Naive thymus-derived CD8-positive, alpha-beta T cell (primary cell): Measurements from ENCODE around the gene STX12. TPM values are rescaled to one million over a fixed set of nuclear protein-coding genes. Genes with fewer than 3 reads are reported as not detected.

Experiments used
- ATAC-seq, 2 donors: fragments of 150-1000 bp; cut with Tn5 transposase in 1 of 2; sonication (Bioruptor Pico), chemical (Tn5 transposase) in 1 of 2; 1 replicate in 1 of 2; 2 replicates in 1 of 2; pipeline ENCODE4 v1.10.0; 2021; ENCODE audit warnings: mild to moderate bottlenecking in 2 of 2, moderate library complexity in 2 of 2
- POLR2A ChIA-PET: fragments of 350-600 bp; sonication (Branson Sonifier 250); formaldehyde crosslinking; loops from one replicate; lab custom pipeline; 2021; ENCODE audit warnings: antibody characterized with exemption; lab: Charles Lee
- DNase-seq, 10 donors: peaks; one replicate each; pipeline versions ENCODE4 v3.0.0 to v3.0.0-alpha.2; 2020 to 2022
- H3K27ac Mint-ChIP-seq, 10 donors: one replicate each; pipeline ENCODE4 v1.8.0; 2020 to 2022; ENCODE audit warnings: mild to moderate bottlenecking in 10 of 10, mixed read lengths in 10 of 10, moderate library complexity in 4 of 10, inconsistent platforms in 1 of 10
- H3K27me3 Mint-ChIP-seq, 5 donors: one replicate each; pipeline ENCODE4 v1.8.0; 2021 to 2022; ENCODE audit warnings: mixed read lengths in 5 of 5
- H3K36me3 Mint-ChIP-seq, 3 donors: one replicate each; pipeline ENCODE4 v1.8.0; 2020 to 2022; ENCODE audit warnings: mixed read lengths in 3 of 3, mild to moderate bottlenecking in 2 of 3, inconsistent platforms in 1 of 3
- H3K4me1 Mint-ChIP-seq, 4 donors: one replicate each; pipeline ENCODE4 v1.8.0; 2021 to 2022; ENCODE audit warnings: mixed read lengths in 4 of 4
- H3K4me3 Mint-ChIP-seq, 10 donors: one replicate each; pipeline ENCODE4 v1.8.0; 2020 to 2022; ENCODE audit warnings: mild to moderate bottlenecking in 10 of 10, mixed read lengths in 10 of 10, moderate library complexity in 6 of 10, inconsistent platforms in 1 of 10
- H3K9me3 Mint-ChIP-seq, 9 donors: one replicate each; pipeline ENCODE4 v1.8.0; 2020 to 2022; ENCODE audit warnings: mixed read lengths in 9 of 9, mild to moderate bottlenecking in 3 of 9, inconsistent platforms in 1 of 9, moderate library complexity in 1 of 9
- polyA plus RNA-seq, 3 donors: library from polyadenylated mRNA; unstranded; fragments of 300-500 nt; fragmentation: Illumina TruSeq; gene quantifications; one replicate each; pipeline ENCODE4 v1.2.3, GENCODE V29; 2021
- total RNA-seq, 8 experiments: library from RNA in 2 of 8; stranded (reverse) in 2 of 8; gene quantifications; one replicate each; pipeline ENCODE4 v1.2.3 and lab custom pipeline; 2021 to 2026

Gene STX12
- total RNA-seq (10 to 100 TPM; 23.7 to 26.5 TPM), polyA plus RNA-seq (10 to 100 TPM in 2 of 3 donors, 1 to 10 TPM in 1; 9.2 to 12.3 (median 10.6) TPM), total RNA-seq (lab: John Stamatoyannopoulos, UW) (23.7 to 39.7 (median 28.8) reads per million in 6 experiments)

GRCh38 chr1:27772932-27773825, at the start of gene STX12:
Gene STX12, plus strand, starts transcription at chr1:27773219. Its CDS starts 89 bp downstream, at chr1:27773308.
- H3K4me3 Mint-ChIP-seq: peak within 1 kb of the TSS; percentile 91 to 98 (median 95)
- H3K4me1 Mint-ChIP-seq: peaks cover 15 to 36% (median 32%) of the 10 kb centered on the region in 4 donors
- peak; percentile 93 to 94 for ATAC-seq
- H3K27ac Mint-ChIP-seq: peak within 1 kb of the TSS; percentile 91 to 99 (median 96)
- peak; percentile 93 to 99 (median 97) for DNase-seq
- POLR2A ChIA-PET: interaction anchor here (0.7 to 3.4 kb wide), 8 partner anchors 46 to 315 kb away, joined by 3 to 34 read pairs (median 5); partner anchors contain the start of genes EYA3, FAM76A, IFI6 and PPP1R8
- no peaks in the 10 kb centered on the region for H3K27me3 Mint-ChIP-seq
- no peaks in the 10 kb centered on the region for H3K9me3 Mint-ChIP-seq
- peaks cover 0 to 11% (median 0%) of the 10 kb centered on the region in 3 donors for H3K36me3 Mint-ChIP-seq

- POLR2A ChIA-PET: interaction anchor here (0.5 to 2.3 kb wide), 18 partner anchors 15 to 1011 kb away, joined by 3 to 34 read pairs (median 3); partner anchors contain the start of genes GPN2, IFI6, PPP1R8 and STX12
- Mint-ChIP-seq H3K27me3 (peaks cover 0 to 2% (median 0%) of the 10 kb centered on the region in 5 donors), H3K4me3 (peak overlapping the region; percentile 84 to 95 (median 91)), H3K4me1 (peaks cover 11 to 31% (median 19%) of the 10 kb centered on the region in 4 donors), H3K36me3 (peaks cover 0 to 21% (median 8%) of the 10 kb centered on the region in 3 donors), H3K27ac (peak overlapping the region; percentile 88 to 100 (median 99)), H3K9me3 (no peaks in the 10 kb centered on the region)
- DNase-seq (peak in 3 of 10 donors; percentile 5 to 64 (median 17)), ATAC-seq (no peak)
Observed at GRCh38 chr1:27724961-27725373, 48.1 kb upstream of the STX12 start.

GRCh38 chr1:27725374-27726172, 47.4 kb upstream of the STX12 start, which contains the start of gene FAM76A:
Gene FAM76A, plus strand, starts transcription at chr1:27725961. Its CDS starts 120 bp downstream, at chr1:27726081.
- Mint-ChIP-seq H3K4me3 (peak within 1 kb of the TSS; percentile 84 to 95 (median 91)), H3K36me3 (peaks cover 0 to 27% (median 8%) of the 10 kb centered on the region in 3 donors), H3K4me1 (peaks cover 12 to 33% (median 21%) of the 10 kb centered on the region in 4 donors), H3K27ac (peak within 1 kb of the TSS; percentile 88 to 100 (median 99)), H3K9me3 (no peaks in the 10 kb centered on the region), H3K27me3 (no peaks in the 10 kb centered on the region)
- ATAC-seq: peak; percentile 88 to 91
- DNase-seq: peak; percentile 98 to 100 (median 100)
- POLR2A ChIA-PET: interaction anchor here (0.5 to 2.3 kb wide), 22 partner anchors 14 to 1456 kb away, joined by 3 to 34 read pairs (median 3); partner anchors contain the start of genes GPN2, IFI6, PPP1R8 and SRSF4

GRCh38 chr1:27726173-27727044, 46.6 kb upstream of the STX12 start:
- H3K9me3 Mint-ChIP-seq: no peaks in the 10 kb centered on the region
- peak overlapping the region; percentile 71 to 89 (median 84) for H3K4me3 Mint-ChIP-seq

GRCh38 chr1:27727126-27727525, 45.9 kb upstream of the STX12 start:
- Mint-ChIP-seq H3K27ac (peak overlapping the region in 6 of 10 donors; percentile 24 to 94 (median 58)), H3K9me3 (no peaks in the 10 kb centered on the region), H3K4me3 (peak overlapping the region in 7 of 10 donors; percentile 80 to 89 (median 86)), H3K36me3 (peaks cover 0 to 38% (median 11%) of the 10 kb centered on the region in 3 donors), H3K4me1 (peaks cover 12 to 36% (median 22%) of the 10 kb centered on the region in 4 donors), H3K27me3 (no peaks in the 10 kb centered on the region)
- POLR2A ChIA-PET: interaction anchor here (0.7 to 2.3 kb wide), 4 partner anchors 17 to 471 kb away, joined by 3 to 34 read pairs (median 5); partner anchors contain the start of gene STX12
- no peak for ATAC-seq
- no peak for DNase-seq

More at GRCh38 chr1:27726173-27727044, 46.6 kb upstream of the STX12 start:
- POLR2A ChIA-PET: interaction anchor here (0.7 to 2.3 kb wide), 18 partner anchors 14 to 1455 kb away, joined by 3 to 34 read pairs (median 3); partner anchors contain the start of genes GPN2, IFI6, PPP1R8 and SRSF4
- peak overlapping the region; percentile 48 to 100 (median 88) for H3K27ac Mint-ChIP-seq
- ATAC-seq (no peak), DNase-seq (peak in 5 of 10 donors; percentile 13 to 65 (median 28))
- peaks cover 12 to 36% (median 22%) of the 10 kb centered on the region in 4 donors for H3K4me1 Mint-ChIP-seq
- H3K27me3 Mint-ChIP-seq: no peaks in the 10 kb centered on the region
- peaks cover 0 to 35% (median 11%) of the 10 kb centered on the region in 3 donors for H3K36me3 Mint-ChIP-seq

DNA sequence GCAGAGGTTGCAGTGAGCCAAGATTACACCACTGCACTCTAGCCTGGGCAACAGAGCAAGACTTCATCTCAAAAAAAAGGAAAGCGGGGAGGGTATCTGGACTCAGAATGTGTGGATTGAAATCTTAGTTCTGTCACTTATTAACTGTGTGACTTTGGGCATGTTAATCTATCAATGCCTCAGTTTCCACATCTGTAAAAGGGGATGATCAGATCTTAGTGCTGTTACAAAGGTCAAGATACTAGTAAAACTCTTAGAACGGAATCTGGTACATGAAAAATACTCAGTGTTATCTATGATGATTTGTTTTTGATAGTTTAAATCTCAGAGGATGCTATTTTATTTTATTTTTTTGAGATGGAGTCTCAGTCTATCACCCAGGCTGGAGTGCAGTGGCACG, 36.8 kb upstream of the STX12 start:
- Mint-ChIP-seq H3K36me3 (peaks cover 7 to 73% (median 40%) of the 10 kb centered on the region in 3 donors), H3K4me1 (peaks cover 0 to 1% (median 0%) of the 10 kb centered on the region in 4 donors)
- POLR2A ChIA-PET: no interaction called here

GRCh38 chr1:27741121-27741520, 31.9 kb upstream of the STX12 start:
- H3K27me3 Mint-ChIP-seq: no peaks in the 10 kb centered on the region
- peaks cover 0 to 2% (median under 1%) of the 10 kb centered on the region in 4 donors for H3K4me1 Mint-ChIP-seq
- POLR2A ChIA-PET: interaction anchor here (0.7 kb wide), 1 partner anchor 266 kb away, joined by 6 read pairs; no protein-coding TSS in a partner anchor
- H3K27ac Mint-ChIP-seq: no peak overlapping the region
- H3K4me3 Mint-ChIP-seq: no peak overlapping the region
- DNase-seq (no peak), ATAC-seq (no peak)
- H3K36me3 Mint-ChIP-seq: peaks cover 0 to 63% (median 30%) of the 10 kb centered on the region in 3 donors
- H3K9me3 Mint-ChIP-seq: no peaks in the 10 kb centered on the region

More for the DNA sequence above, 36.8 kb upstream of the STX12 start:
- no peaks in the 10 kb centered on the region for H3K27me3 Mint-ChIP-seq
- H3K4me3 Mint-ChIP-seq: no peak overlapping the region
- no peaks in the 10 kb centered on the region for H3K9me3 Mint-ChIP-seq
- no peak for DNase-seq
- ATAC-seq: no peak
- H3K27ac Mint-ChIP-seq: no peak overlapping the region

GRCh38 chr1:27744556-27744955, 28.5 kb upstream of the STX12 start:
- no peaks in the 10 kb centered on the region for H3K9me3 Mint-ChIP-seq
- peaks cover 0 to 65% (median 20%) of the 10 kb centered on the region in 3 donors for H3K36me3 Mint-ChIP-seq
- H3K4me1 Mint-ChIP-seq: peaks cover 0 to 2% (median under 1%) of the 10 kb centered on the region in 4 donors
- no peaks in the 10 kb centered on the region for H3K27me3 Mint-ChIP-seq
- DNase-seq (no peak), ATAC-seq (no peak)
- no peak overlapping the region for H3K4me3 Mint-ChIP-seq
- POLR2A ChIA-PET: no interaction called here
- peak overlapping the region in 1 of 10 donors; percentile 60 for H3K27ac Mint-ChIP-seq

DNA sequence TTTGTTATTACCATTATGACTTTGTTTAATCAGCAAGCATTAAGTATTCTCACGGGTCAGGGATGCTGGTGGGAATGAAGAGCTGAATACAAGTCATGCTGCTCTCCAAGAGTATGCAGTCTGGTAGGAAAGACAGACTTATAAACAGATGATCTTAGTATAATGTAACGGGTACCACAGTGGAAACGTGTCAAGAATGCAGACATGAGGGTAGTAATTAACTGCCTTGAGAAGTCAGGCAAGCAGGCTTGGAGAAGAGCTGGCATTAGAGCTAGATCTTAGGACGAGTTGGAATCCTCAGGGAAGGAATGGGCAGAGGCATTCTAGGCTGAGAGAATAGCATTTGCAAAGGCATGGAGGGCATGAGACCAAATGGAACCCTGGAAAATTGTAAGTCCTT, 27.6 kb upstream of the STX12 start:
- Mint-ChIP-seq H3K27me3 (no peaks in the 10 kb centered on the region), H3K4me3 (no peak overlapping the region), H3K36me3 (peaks cover 0 to 67% (median 15%) of the 10 kb centered on the region in 3 donors), H3K27ac (no peak overlapping the region), H3K4me1 (peaks cover 0 to 2% (median under 1%) of the 10 kb centered on the region in 4 donors), H3K9me3 (no peaks in the 10 kb centered on the region)
- ATAC-seq (no peak), DNase-seq (no peak)
- POLR2A ChIA-PET: no interaction called here

DNA sequence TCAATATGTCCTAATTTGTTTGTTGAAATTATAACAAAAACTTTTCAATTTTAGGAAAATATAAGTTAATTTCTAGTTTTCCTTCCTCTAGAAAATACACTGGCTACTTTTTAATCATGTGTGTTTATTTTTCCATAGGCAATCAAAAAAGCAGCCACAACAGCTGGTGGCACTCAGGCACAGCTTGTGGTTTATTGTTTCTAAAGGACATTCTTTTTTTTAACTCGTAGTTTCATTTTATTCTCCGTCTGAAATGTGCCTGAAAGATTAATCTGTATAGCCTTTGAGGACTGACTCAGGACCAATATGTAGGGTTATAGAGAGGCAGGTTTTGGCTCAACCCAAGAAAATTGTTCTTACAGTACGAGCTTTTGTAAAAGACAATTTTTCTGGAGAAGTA, 20.7 kb upstream of the STX12 start:
- POLR2A ChIA-PET: no interaction called here
- Mint-ChIP-seq H3K27me3 (no peaks in the 10 kb centered on the region), H3K27ac (peak overlapping the region in 2 of 10 donors; percentile 64 to 77), H3K36me3 (peaks cover 0 to 83% (median 8%) of the 10 kb centered on the region in 3 donors), H3K4me1 (peaks cover 0 to 3% (median under 1%) of the 10 kb centered on the region in 4 donors), H3K9me3 (no peaks in the 10 kb centered on the region), H3K4me3 (no peak overlapping the region)
- ATAC-seq (no peak), DNase-seq (no peak)
